ENCODE results near the gene RPL13A. TPM values are rescaled to one million over a fixed set of nuclear protein-coding genes. Genes with fewer than 3 reads are reported as not detected.

The RPL13A gene
- total and polyA plus RNA-seq, 9 of the 15 experiments (the other 6 are each of a cell fraction or from before 2014, with no cell fraction given) = 1,744 to 5,482 (median 2,949) TPM

DNA sequence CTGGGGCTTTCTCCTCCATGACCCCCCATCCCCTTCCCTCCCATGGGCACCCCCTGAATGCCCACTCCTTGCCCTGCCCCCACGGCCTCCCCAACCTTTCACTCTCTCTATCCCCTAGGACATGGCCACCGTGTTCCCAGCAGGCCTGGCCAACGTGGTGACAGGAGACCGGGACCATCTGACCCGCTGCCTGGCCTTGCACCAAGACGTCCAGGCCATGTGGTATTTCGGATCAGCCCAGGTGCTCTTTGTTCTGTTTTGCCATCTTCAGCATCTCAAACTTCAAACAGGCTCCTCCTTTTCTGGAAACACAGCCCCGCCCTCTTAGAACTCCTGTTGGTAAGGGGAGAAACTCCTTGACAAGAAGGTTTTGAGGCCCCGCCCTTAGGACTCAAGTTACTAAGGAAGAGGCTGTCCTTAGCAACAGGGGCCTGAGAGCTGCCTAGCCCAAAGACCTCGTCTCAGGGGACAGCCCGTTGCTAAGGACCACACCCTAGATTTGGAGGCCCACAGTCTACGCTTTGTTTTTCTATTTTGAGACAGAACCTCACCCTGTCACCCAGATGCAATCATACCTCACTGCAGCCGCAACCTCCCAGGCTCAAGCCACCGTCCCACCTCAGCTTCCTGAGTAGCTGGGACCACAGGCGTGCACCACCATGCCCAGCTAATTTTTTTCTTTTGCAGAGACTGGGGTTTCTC lies 18.5 kb upstream of the RPL13A start (continued):
- TF ChIP-seq, protein P1, sequence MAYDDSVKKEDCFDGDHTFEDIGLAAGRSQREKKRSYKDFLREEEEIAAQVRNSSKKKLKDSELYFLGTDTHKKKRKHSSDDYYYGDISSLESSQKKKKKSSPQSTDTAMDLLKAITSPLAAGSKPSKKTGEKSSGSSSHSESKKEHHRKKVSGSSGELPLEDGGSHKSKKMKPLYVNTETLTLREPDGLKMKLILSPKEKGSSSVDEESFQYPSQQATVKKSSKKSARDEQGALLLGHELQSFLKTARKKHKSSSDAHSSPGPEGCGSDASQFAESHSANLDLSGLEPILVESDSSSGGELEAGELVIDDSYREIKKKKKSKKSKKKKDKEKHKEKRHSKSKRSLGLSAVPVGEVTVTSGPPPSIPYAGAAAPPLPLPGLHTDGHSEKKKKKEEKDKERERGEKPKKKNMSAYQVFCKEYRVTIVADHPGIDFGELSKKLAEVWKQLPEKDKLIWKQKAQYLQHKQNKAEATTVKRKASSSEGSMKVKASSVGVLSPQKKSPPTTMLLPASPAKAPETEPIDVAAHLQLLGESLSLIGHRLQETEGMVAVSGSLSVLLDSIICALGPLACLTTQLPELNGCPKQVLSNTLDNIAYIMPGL (CRISPR knock-in tag; IDR thresholded peaks at IDR 0.05) = no peak
- peak; percentile 92 for TF ChIP-seq CTBP1 (IDR thresholded peaks at IDR 0.05; ENCODE audit: borderline replicate concordance)
- TF ChIP-seq, protein P2, sequence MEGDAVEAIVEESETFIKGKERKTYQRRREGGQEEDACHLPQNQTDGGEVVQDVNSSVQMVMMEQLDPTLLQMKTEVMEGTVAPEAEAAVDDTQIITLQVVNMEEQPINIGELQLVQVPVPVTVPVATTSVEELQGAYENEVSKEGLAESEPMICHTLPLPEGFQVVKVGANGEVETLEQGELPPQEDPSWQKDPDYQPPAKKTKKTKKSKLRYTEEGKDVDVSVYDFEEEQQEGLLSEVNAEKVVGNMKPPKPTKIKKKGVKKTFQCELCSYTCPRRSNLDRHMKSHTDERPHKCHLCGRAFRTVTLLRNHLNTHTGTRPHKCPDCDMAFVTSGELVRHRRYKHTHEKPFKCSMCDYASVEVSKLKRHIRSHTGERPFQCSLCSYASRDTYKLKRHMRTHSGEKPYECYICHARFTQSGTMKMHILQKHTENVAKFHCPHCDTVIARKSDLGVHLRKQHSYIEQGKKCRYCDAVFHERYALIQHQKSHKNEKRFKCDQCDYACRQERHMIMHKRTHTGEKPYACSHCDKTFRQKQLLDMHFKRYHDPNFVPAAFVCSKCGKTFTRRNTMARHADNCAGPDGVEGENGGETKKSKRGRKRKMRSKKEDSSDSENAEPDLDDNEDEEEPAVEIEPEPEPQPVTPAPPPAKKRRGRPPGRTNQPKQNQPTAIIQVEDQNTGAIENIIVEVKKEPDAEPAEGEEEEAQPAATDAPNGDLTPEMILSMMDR (IDR thresholded peaks at IDR 0.05 in 2 of 3, conservative IDR thresholded peaks at IDR 0.05 in 1 of 3; ENCODE audit: insufficient read depth in 2 of 3, low read depth in 1 of 3, low read length in 3 of 3) = 0 out of 6 replicates have a peak, but pooled peaks of 1 of the 3 experiments have one; percentile 2
- TF ChIP-seq CREBBP (IDR thresholded peaks at IDR 0.05; ENCODE audit: low read depth, low read length) = no peak
- TF ChIP-seq HDGF (IDR thresholded peaks at IDR 0.05) = no peak
- no peak for TF ChIP-seq PHB (CRISPR knock-in tag; IDR thresholded peaks at IDR 0.05)
- TF ChIP-seq, protein P3, sequence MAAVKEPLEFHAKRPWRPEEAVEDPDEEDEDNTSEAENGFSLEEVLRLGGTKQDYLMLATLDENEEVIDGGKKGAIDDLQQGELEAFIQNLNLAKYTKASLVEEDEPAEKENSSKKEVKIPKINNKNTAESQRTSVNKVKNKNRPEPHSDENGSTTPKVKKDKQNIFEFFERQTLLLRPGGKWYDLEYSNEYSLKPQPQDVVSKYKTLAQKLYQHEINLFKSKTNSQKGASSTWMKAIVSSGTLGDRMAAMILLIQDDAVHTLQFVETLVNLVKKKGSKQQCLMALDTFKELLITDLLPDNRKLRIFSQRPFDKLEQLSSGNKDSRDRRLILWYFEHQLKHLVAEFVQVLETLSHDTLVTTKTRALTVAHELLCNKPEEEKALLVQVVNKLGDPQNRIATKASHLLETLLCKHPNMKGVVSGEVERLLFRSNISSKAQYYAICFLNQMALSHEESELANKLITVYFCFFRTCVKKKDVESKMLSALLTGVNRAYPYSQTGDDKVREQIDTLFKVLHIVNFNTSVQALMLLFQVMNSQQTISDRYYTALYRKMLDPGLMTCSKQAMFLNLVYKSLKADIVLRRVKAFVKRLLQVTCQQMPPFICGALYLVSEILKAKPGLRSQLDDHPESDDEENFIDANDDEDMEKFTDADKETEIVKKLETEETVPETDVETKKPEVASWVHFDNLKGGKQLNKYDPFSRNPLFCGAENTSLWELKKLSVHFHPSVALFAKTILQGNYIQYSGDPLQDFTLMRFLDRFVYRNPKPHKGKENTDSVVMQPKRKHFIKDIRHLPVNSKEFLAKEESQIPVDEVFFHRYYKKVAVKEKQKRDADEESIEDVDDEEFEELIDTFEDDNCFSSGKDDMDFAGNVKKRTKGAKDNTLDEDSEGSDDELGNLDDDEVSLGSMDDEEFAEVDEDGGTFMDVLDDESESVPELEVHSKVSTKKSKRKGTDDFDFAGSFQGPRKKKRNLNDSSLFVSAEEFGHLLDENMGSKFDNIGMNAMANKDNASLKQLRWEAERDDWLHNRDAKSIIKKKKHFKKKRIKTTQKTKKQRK (IDR thresholded peaks at IDR 0.05; ENCODE audit: borderline replicate concordance, low read depth, low read length) = no peak
- no peak for TF ChIP-seq ZNF764 (CRISPR knock-in tag; IDR thresholded peaks at IDR 0.05; ENCODE audit: low read depth)
- no peak for TF ChIP-seq FOXM1 (IDR thresholded peaks at IDR 0.05; ENCODE audit: low read depth)
- TF ChIP-seq FOXM1 (CRISPR knock-in tag; IDR thresholded peaks at IDR 0.05; ENCODE audit: low read depth) = no peak
- no peak for TF ChIP-seq TAF9B (IDR thresholded peaks at IDR 0.05; ENCODE audit: partially characterized antibody)
- TF ChIP-seq, protein P4, sequence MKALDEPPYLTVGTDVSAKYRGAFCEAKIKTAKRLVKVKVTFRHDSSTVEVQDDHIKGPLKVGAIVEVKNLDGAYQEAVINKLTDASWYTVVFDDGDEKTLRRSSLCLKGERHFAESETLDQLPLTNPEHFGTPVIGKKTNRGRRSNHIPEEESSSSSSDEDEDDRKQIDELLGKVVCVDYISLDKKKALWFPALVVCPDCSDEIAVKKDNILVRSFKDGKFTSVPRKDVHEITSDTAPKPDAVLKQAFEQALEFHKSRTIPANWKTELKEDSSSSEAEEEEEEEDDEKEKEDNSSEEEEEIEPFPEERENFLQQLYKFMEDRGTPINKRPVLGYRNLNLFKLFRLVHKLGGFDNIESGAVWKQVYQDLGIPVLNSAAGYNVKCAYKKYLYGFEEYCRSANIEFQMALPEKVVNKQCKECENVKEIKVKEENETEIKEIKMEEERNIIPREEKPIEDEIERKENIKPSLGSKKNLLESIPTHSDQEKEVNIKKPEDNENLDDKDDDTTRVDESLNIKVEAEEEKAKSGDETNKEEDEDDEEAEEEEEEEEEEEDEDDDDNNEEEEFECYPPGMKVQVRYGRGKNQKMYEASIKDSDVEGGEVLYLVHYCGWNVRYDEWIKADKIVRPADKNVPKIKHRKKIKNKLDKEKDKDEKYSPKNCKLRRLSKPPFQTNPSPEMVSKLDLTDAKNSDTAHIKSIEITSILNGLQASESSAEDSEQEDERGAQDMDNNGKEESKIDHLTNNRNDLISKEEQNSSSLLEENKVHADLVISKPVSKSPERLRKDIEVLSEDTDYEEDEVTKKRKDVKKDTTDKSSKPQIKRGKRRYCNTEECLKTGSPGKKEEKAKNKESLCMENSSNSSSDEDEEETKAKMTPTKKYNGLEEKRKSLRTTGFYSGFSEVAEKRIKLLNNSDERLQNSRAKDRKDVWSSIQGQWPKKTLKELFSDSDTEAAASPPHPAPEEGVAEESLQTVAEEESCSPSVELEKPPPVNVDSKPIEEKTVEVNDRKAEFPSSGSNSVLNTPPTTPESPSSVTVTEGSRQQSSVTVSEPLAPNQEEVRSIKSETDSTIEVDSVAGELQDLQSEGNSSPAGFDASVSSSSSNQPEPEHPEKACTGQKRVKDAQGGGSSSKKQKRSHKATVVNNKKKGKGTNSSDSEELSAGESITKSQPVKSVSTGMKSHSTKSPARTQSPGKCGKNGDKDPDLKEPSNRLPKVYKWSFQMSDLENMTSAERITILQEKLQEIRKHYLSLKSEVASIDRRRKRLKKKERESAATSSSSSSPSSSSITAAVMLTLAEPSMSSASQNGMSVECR (CRISPR knock-in tag; IDR thresholded peaks at IDR 0.05) = no peak
- TF ChIP-seq, protein P5, sequence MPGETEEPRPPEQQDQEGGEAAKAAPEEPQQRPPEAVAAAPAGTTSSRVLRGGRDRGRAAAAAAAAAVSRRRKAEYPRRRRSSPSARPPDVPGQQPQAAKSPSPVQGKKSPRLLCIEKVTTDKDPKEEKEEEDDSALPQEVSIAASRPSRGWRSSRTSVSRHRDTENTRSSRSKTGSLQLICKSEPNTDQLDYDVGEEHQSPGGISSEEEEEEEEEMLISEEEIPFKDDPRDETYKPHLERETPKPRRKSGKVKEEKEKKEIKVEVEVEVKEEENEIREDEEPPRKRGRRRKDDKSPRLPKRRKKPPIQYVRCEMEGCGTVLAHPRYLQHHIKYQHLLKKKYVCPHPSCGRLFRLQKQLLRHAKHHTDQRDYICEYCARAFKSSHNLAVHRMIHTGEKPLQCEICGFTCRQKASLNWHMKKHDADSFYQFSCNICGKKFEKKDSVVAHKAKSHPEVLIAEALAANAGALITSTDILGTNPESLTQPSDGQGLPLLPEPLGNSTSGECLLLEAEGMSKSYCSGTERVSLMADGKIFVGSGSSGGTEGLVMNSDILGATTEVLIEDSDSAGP (CRISPR knock-in tag; IDR thresholded peaks at IDR 0.05) = no peak
